Measurements from ENCODE around the gene CSTF2T.

DNA sequence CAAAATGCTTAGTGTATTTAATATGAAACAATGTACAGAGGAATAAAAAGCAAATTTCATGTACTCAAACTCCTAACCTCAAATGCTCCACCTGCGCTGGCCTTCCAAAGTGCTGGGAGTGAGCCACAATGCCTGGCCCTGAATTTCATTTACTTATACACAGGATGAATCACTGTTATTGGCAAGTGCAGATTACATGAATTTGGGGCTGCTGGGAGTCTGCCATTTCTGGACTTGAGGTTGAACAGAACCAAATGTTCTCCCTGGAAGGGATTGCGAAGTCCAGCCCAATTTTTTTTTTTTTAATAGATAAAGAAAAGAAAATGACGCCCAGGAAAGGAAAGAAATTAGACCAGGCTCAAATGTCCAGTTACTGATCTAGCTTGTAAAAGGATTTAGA lies 6.8 kb upstream of the CSTF2T start:
- TF ChIP-seq, protein P1, sequence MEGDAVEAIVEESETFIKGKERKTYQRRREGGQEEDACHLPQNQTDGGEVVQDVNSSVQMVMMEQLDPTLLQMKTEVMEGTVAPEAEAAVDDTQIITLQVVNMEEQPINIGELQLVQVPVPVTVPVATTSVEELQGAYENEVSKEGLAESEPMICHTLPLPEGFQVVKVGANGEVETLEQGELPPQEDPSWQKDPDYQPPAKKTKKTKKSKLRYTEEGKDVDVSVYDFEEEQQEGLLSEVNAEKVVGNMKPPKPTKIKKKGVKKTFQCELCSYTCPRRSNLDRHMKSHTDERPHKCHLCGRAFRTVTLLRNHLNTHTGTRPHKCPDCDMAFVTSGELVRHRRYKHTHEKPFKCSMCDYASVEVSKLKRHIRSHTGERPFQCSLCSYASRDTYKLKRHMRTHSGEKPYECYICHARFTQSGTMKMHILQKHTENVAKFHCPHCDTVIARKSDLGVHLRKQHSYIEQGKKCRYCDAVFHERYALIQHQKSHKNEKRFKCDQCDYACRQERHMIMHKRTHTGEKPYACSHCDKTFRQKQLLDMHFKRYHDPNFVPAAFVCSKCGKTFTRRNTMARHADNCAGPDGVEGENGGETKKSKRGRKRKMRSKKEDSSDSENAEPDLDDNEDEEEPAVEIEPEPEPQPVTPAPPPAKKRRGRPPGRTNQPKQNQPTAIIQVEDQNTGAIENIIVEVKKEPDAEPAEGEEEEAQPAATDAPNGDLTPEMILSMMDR (IDR thresholded peaks at IDR 0.05 in 8 of 11, conservative IDR thresholded peaks at IDR 0.05 in 3 of 11), result no peak
- TF ChIP-seq POLR2A (IDR thresholded peaks at IDR 0.05), result no peak

Measured in spleen (tissue), 7 donors.